ENCODE data around the gene FXYD1.

Gene FXYD1

DNA sequence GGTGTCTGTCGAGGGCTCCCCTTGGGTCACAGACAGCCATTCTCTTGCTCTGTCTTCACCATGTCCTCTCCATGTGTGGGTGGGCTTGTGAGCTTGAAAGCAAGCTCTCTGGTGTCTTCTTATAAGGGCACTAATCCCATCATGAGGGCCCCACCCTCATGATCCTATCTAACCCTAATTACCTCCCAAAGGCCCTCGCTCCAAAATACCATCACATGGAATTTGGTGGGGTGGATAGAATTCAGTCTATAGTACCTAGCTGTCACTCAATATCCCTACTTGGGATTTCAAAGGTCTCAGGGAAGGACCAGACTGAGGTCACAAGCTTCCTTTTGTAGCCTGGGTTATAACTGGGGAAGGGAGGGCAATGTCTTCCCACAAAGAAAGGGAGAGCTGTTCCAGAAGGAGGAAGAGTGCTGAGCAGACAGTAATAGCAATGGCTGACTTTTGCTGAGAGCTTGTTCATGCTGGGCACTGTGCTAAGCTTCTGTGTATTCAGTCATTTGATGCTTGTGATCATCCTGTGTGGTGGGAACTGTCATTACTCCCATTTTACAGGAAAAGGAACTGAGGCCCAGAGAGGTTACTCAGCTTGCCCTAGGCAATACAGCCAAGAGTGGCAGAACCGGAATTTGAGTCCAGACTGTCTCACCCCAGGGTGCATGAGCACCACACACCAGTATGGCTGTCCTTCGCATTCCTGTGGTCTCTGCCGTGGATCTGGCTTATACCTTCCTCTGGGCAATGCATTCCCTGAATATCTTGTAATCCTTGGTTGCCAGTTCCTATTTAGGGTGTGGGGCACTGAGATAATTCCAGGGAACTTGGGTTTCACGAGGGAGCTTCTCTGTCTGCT is 24.1 kb downstream of the FXYD1 start:
- no peak overlapping the region for H3K4me3 ChIP-seq (ENCODE audit: low read depth, low read length)
- H3K9me3 ChIP-seq, result 0 out of 2 replicates have a peak, but pooled peaks cover 2% of the 10 kb centered on the region
- no peak for DNase-seq
- no peaks in the 10 kb centered on the region for H3K36me3 ChIP-seq
- peaks cover 33% of the 10 kb centered on the region for H3K27me3 ChIP-seq
- TF ChIP-seq, protein P1, sequence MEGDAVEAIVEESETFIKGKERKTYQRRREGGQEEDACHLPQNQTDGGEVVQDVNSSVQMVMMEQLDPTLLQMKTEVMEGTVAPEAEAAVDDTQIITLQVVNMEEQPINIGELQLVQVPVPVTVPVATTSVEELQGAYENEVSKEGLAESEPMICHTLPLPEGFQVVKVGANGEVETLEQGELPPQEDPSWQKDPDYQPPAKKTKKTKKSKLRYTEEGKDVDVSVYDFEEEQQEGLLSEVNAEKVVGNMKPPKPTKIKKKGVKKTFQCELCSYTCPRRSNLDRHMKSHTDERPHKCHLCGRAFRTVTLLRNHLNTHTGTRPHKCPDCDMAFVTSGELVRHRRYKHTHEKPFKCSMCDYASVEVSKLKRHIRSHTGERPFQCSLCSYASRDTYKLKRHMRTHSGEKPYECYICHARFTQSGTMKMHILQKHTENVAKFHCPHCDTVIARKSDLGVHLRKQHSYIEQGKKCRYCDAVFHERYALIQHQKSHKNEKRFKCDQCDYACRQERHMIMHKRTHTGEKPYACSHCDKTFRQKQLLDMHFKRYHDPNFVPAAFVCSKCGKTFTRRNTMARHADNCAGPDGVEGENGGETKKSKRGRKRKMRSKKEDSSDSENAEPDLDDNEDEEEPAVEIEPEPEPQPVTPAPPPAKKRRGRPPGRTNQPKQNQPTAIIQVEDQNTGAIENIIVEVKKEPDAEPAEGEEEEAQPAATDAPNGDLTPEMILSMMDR (IDR thresholded peaks at IDR 0.05; ENCODE audit: low read depth, low read length), result no peak
- no peaks in the 10 kb centered on the region for H3K4me1 ChIP-seq

DNA sequence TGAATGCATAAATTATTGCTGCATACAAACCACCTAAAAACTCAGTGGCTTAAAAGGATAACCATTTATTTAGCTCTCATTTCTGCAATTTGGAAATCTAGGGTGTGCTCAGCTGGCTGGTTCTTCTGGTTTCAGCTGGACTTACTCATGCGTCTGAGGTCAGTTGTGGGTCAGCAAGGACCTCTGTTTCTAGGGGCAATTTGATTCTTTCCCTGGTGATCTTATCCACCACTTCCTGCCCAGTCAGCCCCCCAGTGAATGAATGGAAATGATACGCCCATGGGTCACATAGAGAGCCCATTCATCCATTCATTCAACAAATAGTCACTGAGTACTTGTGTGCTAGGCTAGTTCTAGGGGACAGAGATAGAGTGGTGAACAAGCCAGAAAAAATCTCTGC is 25.8 kb downstream of the FXYD1 start:
- no peak for DNase-seq
- Histone ChIP-seq H3K4me1 (no peaks in the 10 kb centered on the region), H3K4me3 (ENCODE audit: low read depth, low read length) (no peak overlapping the region), H3K27me3 (peaks cover 16% of the 10 kb centered on the region), H3K36me3 (no peaks in the 10 kb centered on the region), H3K9me3 (no peaks in the 10 kb centered on the region)
- TF ChIP-seq, protein P1 (IDR thresholded peaks at IDR 0.05; ENCODE audit: low read depth, low read length), result no peak

DNA sequence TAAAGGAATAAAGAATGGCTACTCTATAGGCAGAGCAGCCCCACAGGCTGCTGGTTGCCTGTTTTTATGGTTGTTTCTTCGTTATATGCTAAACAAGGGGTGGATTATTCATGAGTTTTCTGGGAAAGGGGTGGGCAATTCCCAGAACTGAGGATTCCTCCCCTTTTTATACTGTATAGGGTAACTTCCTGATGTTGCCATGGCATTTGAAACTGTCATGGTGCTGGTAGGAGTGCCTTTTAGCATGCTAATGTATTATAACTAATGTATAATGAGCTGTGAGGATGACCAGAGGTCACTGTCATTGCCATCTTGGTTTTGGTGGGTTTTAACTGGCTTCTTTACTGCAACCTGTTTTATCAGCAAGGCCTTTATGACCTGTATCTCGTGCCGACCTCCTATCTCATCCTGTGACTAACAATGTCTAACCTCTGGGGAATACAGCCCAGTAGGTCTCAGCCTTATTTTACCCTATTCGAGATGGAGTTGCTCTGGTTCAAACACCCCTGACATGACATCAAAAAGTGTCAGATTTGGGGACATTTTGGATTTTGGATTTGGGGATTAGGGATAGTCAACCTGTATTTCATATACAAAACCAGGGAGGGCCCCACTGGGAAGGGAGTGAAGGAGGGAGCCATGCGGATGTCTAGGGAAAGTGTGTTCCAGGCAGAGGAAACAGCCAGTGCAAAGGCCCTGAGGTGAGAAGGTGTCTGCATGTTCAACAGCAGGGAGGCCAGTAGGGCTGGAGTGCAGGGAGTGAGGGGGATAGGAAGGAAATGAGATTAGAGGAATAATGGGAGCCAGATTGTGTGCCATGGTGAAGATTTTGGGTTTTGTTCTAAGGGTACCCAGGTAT is 26.8 kb downstream of the FXYD1 start:
- Histone ChIP-seq H3K4me1 (no peaks in the 10 kb centered on the region), H3K4me3 (ENCODE audit: low read depth, low read length) (no peak overlapping the region), H3K27me3 (peaks cover 5% of the 10 kb centered on the region), H3K36me3 (no peaks in the 10 kb centered on the region), H3K9me3 (no peaks in the 10 kb centered on the region)
- DNase-seq, result no peak
- TF ChIP-seq, protein P1 (IDR thresholded peaks at IDR 0.05; ENCODE audit: low read depth, low read length), result no peak

DNA sequence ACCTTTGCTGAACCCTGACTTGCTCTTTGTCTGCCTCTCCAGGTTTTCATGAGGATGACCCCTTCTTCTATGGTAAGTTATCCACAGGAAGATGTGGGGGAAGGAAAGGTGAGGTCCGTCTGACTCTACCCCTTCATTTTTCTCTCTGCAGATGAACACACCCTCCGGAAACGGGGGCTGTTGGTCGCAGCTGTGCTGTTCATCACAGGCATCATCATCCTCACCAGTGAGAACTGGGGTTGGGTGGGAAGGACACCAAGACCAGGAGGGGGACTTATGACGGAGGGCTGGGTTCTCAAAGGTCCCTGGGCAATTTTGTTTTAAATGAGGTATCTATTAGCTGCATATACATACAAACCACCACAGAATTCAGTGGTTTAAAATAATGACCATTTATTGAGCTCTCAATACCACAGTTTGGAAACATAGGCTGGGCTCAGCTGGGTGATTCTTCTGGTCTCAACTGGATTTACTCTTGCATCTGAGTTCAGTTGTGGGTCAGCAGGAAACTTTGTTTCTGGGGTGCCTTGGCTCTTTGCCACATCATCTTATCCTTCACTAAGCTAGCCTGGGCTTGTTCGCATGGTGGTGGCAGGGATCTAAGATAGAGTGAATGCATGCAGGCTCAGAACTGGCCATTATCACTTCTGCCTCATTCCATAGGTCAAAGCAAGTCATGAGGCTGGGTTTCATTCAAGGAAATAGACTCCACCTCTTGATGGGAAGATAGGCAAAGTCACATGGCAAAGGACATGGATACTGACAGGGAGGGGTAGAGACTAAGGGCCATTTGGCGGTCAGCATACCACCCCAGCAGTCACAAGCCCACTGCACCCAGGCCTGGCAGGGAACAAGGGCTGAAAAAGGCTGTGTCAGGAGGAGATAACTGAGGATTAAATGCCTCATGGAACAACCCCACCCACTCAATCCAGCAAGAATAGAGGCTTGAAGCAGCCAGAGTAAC is 27.8 kb downstream of the FXYD1 start:
- H3K36me3 ChIP-seq, result no peaks in the 10 kb centered on the region
- H3K4me1 ChIP-seq, result no peaks in the 10 kb centered on the region
- DNase-seq, result no peak
- TF ChIP-seq, protein P1 (IDR thresholded peaks at IDR 0.05; ENCODE audit: low read depth, low read length), result no peak
- no peaks in the 10 kb centered on the region for H3K27me3 ChIP-seq
- H3K9me3 ChIP-seq, result no peaks in the 10 kb centered on the region
- H3K4me3 ChIP-seq (ENCODE audit: low read depth, low read length), result no peak overlapping the region

DNA sequence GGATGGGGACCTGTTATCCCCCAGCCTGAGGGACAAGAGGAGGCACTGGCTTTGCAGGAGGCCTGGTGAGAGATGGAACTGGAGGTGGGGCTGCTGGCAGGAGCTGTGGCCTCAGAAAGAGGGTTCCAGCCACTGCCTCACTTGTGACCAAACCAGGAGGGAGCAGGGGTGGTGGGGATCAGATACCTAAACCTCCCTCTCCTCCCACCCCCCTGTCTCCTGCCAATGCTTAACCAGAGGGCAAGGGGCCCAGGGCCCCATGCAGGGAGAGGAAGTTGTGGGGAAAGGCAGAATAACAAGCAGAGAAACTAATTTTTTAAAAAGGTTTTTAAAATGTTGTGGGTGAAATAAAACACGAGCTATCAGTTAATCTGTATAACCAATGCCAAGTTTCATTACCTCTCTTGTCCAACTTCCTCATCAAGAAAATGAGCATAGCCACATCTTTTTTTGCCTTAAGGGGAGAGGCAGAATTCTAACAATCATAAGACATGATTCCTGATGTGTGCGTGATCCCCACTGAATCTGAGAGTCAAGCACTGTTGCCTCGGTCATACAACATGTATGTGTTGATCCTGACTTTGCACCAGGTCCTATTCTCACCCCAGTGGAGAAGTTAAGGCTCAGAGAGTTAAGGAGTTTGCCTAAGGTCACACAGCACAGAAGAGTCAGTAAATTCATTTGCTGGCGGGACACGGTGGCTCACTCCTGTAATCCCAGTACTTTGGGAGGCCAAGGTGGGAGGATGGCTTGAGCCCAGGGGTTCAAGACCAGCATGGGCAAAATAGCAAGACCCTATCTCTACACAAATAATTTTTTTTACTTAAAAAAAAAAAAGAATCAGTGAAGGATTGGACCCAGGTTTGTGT is 28.9 kb downstream of the FXYD1 start:
- Histone ChIP-seq H3K36me3 (no peaks in the 10 kb centered on the region), H3K9me3 (no peaks in the 10 kb centered on the region), H3K4me3 (ENCODE audit: low read depth, low read length) (no peak overlapping the region), H3K27me3 (no peaks in the 10 kb centered on the region), H3K4me1 (no peaks in the 10 kb centered on the region)
- no peak for DNase-seq
- TF ChIP-seq, protein P1 (IDR thresholded peaks at IDR 0.05; ENCODE audit: low read depth, low read length), result no peak

Measured in BE2C (cell line).